Transverse colon (tissue), 4 donors: ENCODE results near the gene CATSPERD. TPM values are rescaled to one million over a fixed set of nuclear protein-coding genes. Genes with fewer than 3 reads are reported as not detected.

Experiments used
- DNase-seq: peaks from one replicate; pipeline ENCODE4 v3.0.0-alpha.2; 2019
- H3K27ac ChIP-seq, 4 donors: fragments of 200-600 bp; sonication (generic); 2 replicates each; pipeline ENCODE4 v1.5.1; 2016 to 2018; ENCODE audit warnings: inconsistent platforms in 4 of 4
- H3K27me3 ChIP-seq: fragments of 200-600 bp; sonication (generic); 2 replicates; pipeline ENCODE4 v1.5.1; 2017; ENCODE audit warnings: inconsistent platforms
- H3K36me3 ChIP-seq, 4 donors: fragments of 200-600 bp; sonication (generic); 2 replicates each; pipeline ENCODE4 v1.5.1; 2017 to 2019; ENCODE audit warnings: inconsistent platforms in 4 of 4
- H3K4me1 ChIP-seq, 4 donors: fragments of 200-600 bp; sonication (generic); 2 replicates each; pipeline ENCODE4 v1.5.1; 2017 to 2020; ENCODE audit warnings: inconsistent platforms in 4 of 4
- H3K4me3 ChIP-seq, 4 donors: fragments of 200-600 bp; sonication (generic); 1 replicate in 1 of 4; 2 replicates in 3 of 4; pipeline versions ENCODE4 v1.5.1 to v1.6.1; 2017 to 2019; ENCODE audit warnings: inconsistent platforms in 4 of 4
- H3K9me3 ChIP-seq, 2 donors: fragments of 200-600 bp; sonication (generic); 2 replicates each; pipeline ENCODE4 v1.5.1; 2017 to 2019; ENCODE audit warnings: inconsistent platforms in 2 of 2
- CTCF ChIP-seq, 5 experiments: fragments of 200-600 bp in 3 of 5; fragments of 450-650 bp in 2 of 5; sonication (generic) in 3 of 5; IDR thresholded peaks; 1 replicate in 2 of 5; 2 replicates in 3 of 5; pipeline ENCODE4 v1.5.1; 2016 to 2017; ENCODE audit warnings: antibody characterized with exemption in 5 of 5, inconsistent platforms in 3 of 5, mild to moderate bottlenecking in 2 of 5, moderate library complexity in 1 of 5
- EP300 ChIP-seq: sonication (generic); formaldehyde crosslinking; IDR thresholded peaks from one replicate; pipeline ENCODE4 v1.6.1; 2017; ENCODE audit warnings: antibody characterized with exemption, low read depth
- POLR2A ChIP-seq: fragments of 450-650 bp; IDR thresholded peaks from one replicate; pipeline ENCODE4 v1.6.1; 2016; ENCODE audit warnings: antibody characterized with exemption, mild to moderate bottlenecking, moderate library complexity
- POLR2AphosphoS5 ChIP-seq, 3 donors: sonication (generic); formaldehyde crosslinking; IDR thresholded peaks; one replicate each; pipeline ENCODE4 v1.6.1; 2016; ENCODE audit warnings: antibody characterized with exemption in 3 of 3
- WGBS, 2 donors: methylation state at CpG; one replicate each; pipeline ENCODE4 v1.1.5; 2018; ENCODE audit warnings: low coverage in 1 of 2; 5-methylcytosine and 5-hydroxymethylcytosine counted together
- in situ Hi-C, 4 donors: fragments of 200-750 bp; cut with MboI; loops; one replicate each; pipeline versions ENCODE4 v1.15.0 to v1.15.1; 2017; ENCODE audit warnings: low sequenced_read_pairs in 3 of 4, low pct_ligation_motif_present in 1 of 4, low pct_unique_long_range_greater_than_20kb in 1 of 4
- intact Hi-C: fragments of 100-400 bp; cut with DNase I; formaldehyde crosslinking; loops from one replicate; pipeline ENCODE4 v1.15.1; 2023; ENCODE audit warnings: low total_unique reads
- total RNA-seq, 4 donors: library from RNA; depleted of rRNA; stranded (reverse); fragments of >200 nt; gene quantifications; one replicate each; pipeline ENCODE4 v1.1.0, GENCODE V29; 2016

Gene CATSPERD
- total RNA-seq, 4 donors from 2014 or later: not detected

DNA sequence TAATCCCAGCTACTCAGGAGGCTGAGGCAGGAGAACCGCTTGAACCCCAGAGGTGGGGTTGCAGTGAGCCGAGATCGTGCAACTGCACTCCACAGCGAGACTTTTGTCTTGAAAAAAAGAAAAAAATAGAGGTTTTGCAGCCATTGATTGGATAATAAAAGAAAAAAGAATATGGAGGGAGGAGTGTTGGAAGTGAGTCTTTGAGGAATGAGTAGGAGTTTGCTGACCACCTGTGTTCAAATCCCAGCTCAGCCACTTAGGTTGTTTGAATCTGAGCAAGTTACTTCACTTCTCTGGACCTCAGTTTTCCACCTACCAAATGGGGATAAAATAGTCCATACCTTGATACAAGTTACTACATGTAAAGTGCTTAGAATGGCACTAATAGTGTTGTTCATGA, 90.7 kb downstream of the CATSPERD start:
- in situ Hi-C loops: loop anchor here in 1 of 4 donors (10.0 kb wide), 1 partner anchor 74 kb away; no protein-coding TSS in a partner anchor
- H3K4me1 ChIP-seq: peaks cover 0 to 8% (median 1%) of the 10 kb centered on the region in 4 donors
- TF ChIP-seq EP300: no peak
- no peak for TF ChIP-seq CTCF (IDR thresholded peaks at IDR 0.05)

DNA sequence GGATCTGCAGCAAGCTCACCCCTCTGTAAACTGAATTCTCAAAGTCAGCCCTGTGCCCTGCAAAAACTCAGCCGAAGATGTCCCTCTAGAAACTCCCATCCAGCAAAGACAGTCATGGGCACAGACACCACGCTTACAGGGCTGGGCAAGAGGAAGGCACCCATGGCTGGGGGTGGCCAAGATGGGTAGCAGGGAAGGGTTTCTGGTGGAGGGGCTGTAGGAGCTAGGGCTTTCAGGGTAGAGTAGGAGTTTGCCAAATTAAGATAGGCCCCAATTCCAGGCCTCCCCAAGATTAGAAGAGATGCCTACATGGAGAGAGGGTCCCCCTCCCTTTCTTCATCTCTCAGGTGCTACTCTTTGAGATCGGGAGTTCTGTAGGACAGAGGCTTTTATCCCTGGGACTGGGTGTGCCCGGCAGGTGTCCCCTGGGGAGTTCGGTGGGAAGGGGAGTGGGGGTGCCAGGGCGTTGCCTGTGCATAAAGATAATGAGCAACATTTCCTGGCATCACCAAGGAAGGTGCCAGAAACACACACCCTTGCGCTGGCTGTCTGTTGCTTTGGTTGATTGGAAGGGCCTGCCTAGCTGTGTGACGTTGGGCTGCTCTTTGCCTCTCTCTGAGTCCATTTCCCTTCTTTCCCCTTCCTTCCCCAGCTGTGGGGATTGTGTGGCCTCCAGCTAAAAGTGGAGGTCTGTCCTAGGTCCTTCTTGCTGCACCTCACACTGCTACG, 93.8 kb downstream of the CATSPERD start:
- in situ Hi-C loops (loop anchor here in 1 of 4 donors (10.0 kb wide), 1 partner anchor 71 kb away; no protein-coding TSS in a partner anchor), intact Hi-C loops (no loop called here)
- Histone ChIP-seq H3K4me3 (no peak overlapping the region), H3K27me3 (no peaks in the 10 kb centered on the region), H3K27ac (no peak overlapping the region), H3K4me1 (peaks cover 0 to 7% (median 0%) of the 10 kb centered on the region in 4 donors), H3K9me3 (no peaks in the 10 kb centered on the region), H3K36me3 (no peaks in the 10 kb centered on the region)
- WGBS, 2 donors: 58 to 100% methylated on average over 1 to 9 of the region's 9 CpGs
- no peak for TF ChIP-seq POLR2AphosphoS5 (IDR thresholded peaks at IDR 0.05)
- TF ChIP-seq CTCF (IDR thresholded peaks at IDR 0.05): no peak
- TF ChIP-seq EP300: no peak
- TF ChIP-seq POLR2A: no peak
- no peak for DNase-seq

More for the DNA sequence above, 90.7 kb downstream of the CATSPERD start:
- 93 to 94% methylated on average over 3 to 4 of the region's 4 CpGs for WGBS, 2 donors
- H3K9me3 ChIP-seq: no peaks in the 10 kb centered on the region
- no peaks in the 10 kb centered on the region for H3K36me3 ChIP-seq
- H3K27ac ChIP-seq: no peak overlapping the region
- DNase-seq: no peak
- H3K4me3 ChIP-seq: no peak overlapping the region
- intact Hi-C loops: no loop called here
- H3K27me3 ChIP-seq: no peaks in the 10 kb centered on the region

DNA sequence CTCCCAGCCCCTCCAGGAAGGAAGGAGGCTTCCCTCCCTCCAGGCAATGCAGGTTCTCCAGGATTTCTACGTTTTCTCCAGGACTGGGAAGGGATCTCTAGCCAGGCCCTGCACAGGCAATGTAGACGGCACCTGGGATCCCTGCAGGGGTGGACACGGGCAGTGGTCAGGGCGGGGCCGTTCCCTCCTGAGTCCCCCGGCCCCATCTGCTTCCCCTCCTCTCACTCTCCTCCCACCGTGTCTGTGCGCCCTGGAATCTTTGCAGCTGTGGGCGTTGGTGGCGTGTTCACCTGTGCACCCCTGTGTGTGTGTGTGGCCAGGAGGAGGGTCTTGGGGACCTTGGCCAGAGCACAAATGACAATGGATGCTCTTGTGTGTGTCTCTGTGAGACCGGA, 94.4 kb downstream of the CATSPERD start:
- H3K4me1 ChIP-seq: peaks cover 0 to 7% (median 0%) of the 10 kb centered on the region in 4 donors
- no peaks in the 10 kb centered on the region for H3K36me3 ChIP-seq
- DNase-seq: no peak
- WGBS, 2 donors: 58% methylated on average over 10 of the region's 11 CpGs; no CpG with 5 or more reads in 1 of the 2 donors
- no peaks in the 10 kb centered on the region for H3K9me3 ChIP-seq
- H3K4me3 ChIP-seq: no peak overlapping the region
- intact Hi-C loops: no loop called here
- no peak overlapping the region for H3K27ac ChIP-seq
- TF ChIP-seq EP300 (no peak), CTCF (IDR thresholded peaks at IDR 0.05) (no peak), POLR2A (no peak), POLR2AphosphoS5 (IDR thresholded peaks at IDR 0.05) (no peak)
- no peaks in the 10 kb centered on the region for H3K27me3 ChIP-seq
- in situ Hi-C loops: loop anchor here in 1 of 4 donors (10.0 kb wide), 1 partner anchor 70 kb away; no protein-coding TSS in a partner anchor

DNA sequence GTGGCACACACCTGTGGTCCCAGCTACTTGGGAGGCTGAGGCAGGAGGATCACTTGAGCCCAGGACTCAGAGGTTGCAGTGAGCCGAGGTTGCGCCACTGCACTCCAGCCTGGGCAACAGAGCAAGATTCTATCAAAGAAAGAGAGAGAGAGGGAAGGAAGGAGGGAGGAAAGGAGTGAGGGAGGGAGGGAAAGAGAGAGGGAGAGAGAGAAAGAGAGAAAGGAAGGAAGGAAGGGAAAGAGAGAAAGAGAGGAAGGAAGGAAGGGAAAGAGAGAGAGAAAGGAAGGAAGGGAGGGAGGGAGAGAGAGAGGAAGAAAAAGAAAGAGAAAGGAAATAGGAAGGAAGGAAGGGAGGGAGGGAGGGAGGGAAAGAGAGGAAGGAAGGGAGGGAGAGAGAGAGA, 96.8 kb downstream of the CATSPERD start:
- intact Hi-C loops: no loop called here
- TF ChIP-seq EP300: no peak
- TF ChIP-seq CTCF (IDR thresholded peaks at IDR 0.05): no peak
- no peak for TF ChIP-seq POLR2AphosphoS5 (IDR thresholded peaks at IDR 0.05)
- no peak for TF ChIP-seq POLR2A
- WGBS, 2 donors: 92 to 97% methylated on average over 2 of the region's 2 CpGs

More for the DNA sequence above, 96.8 kb downstream of the CATSPERD start:
- Histone ChIP-seq H3K36me3 (no peaks in the 10 kb centered on the region), H3K4me3 (no peak overlapping the region), H3K9me3 (no peaks in the 10 kb centered on the region), H3K27ac (no peak overlapping the region), H3K4me1 (peaks cover 0 to 8% (median 2%) of the 10 kb centered on the region in 4 donors), H3K27me3 (no peaks in the 10 kb centered on the region)
- no peak for DNase-seq
- in situ Hi-C loops: loop anchor here in 1 of 4 donors (10.0 kb wide), 1 partner anchor 68 kb away; no protein-coding TSS in a partner anchor
